Endothelial cell of umbilical vein (primary cell): ENCODE measurements around the gene EMID1.

Experiments used
- EZH2 ChIP-seq: IDR thresholded peaks from 2 replicates; pipeline ENCODE4 v1.6.1; 2012; ENCODE audit warnings: borderline replicate concordance, low read depth, mild to moderate bottlenecking, moderate library complexity, low read length, inconsistent platforms; ENCODE audit not compliant: severe bottlenecking
- GATA2 ChIP-seq: IDR thresholded peaks from 2 replicates; pipeline ENCODE4 v1.7.0; 2011; ENCODE audit warnings: low read depth, mild to moderate bottlenecking, moderate library complexity, mixed read lengths, low read length; ENCODE audit not compliant: insufficient read length, insufficient read depth
- JUN ChIP-seq: IDR thresholded peaks from 2 replicates; pipeline ENCODE4 v1.6.1; 2011; ENCODE audit warnings: borderline replicate concordance, low read depth; ENCODE audit not compliant: insufficient read length, insufficient read depth
- MYC ChIP-seq: IDR thresholded peaks from one replicate; pipeline ENCODE4 v1.6.1; 2011; ENCODE audit warnings: mild to moderate bottlenecking, low read depth, low read length
- POLR2A ChIP-seq: IDR thresholded peaks from 2 replicates; pipeline ENCODE4 v1.6.1; 2012; ENCODE audit warnings: low read depth, mild to moderate bottlenecking, control low read depth, low read length
- POLR2AphosphoS5 ChIP-seq: IDR thresholded peaks from 2 replicates; pipeline ENCODE4 v1.6.1; 2012; ENCODE audit warnings: low read depth, mild to moderate bottlenecking, control low read depth, low read length, moderate library complexity; ENCODE audit not compliant: insufficient read depth
- TF ChIP-seq, protein P1 (sequence below), 2 donors: IDR thresholded peaks; 1 replicate in 1 of 2; 2 replicates in 1 of 2; pipeline ENCODE4 v1.5.1; 2011; ENCODE audit warnings: low read length in 2 of 2, mild to moderate bottlenecking in 2 of 2, moderate library complexity in 2 of 2, control low read depth in 1 of 2, inconsistent platforms in 1 of 2, low read depth in 1 of 2; ENCODE audit not compliant: insufficient read depth in 1 of 2; ENCODE audit errors: extremely low read depth in 1 of 2
- TF ChIP-seq, protein P2 (sequence below): IDR thresholded peaks from 2 replicates; pipeline ENCODE4 v1.6.1; 2011; ENCODE audit not compliant: insufficient read depth, insufficient read length

DNA sequence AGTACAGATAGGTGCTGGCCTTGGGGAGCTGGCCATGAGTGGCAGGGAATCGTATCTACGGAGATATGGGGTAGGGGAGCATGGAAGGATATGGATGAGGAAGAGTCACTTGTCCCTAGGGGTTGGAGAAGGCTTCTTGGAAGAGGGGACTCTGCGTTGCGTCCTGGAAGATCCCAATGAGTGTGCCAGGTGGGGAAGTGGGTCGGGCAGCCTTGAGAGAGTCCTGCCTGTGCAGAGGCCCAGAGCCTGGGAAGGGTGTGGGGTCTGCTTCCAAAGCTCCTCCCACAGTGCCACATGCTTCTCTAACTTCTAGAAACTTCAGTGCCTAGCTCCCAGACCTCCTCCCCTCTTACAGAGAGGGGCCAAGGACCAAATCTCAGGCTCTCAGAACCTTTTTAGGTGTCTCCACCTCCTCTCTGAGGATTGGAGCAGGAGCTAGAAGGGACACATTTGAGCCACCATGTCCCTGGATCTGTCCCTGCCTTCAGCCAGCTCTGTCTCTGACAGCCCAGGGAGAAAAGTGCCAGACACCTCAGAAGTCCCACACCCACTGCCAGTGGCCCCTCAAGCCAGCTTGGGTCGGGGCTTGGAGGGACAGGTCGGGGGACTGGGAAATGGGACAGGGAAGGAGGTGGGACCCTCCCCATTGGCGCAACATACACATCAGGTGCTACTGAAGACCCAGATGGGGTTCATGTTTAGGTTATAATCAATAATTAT, 51.1 kb downstream of the EMID1 start:
- TF ChIP-seq GATA2, result no peak
- no peak for TF ChIP-seq EZH2
- TF ChIP-seq, protein P1, sequence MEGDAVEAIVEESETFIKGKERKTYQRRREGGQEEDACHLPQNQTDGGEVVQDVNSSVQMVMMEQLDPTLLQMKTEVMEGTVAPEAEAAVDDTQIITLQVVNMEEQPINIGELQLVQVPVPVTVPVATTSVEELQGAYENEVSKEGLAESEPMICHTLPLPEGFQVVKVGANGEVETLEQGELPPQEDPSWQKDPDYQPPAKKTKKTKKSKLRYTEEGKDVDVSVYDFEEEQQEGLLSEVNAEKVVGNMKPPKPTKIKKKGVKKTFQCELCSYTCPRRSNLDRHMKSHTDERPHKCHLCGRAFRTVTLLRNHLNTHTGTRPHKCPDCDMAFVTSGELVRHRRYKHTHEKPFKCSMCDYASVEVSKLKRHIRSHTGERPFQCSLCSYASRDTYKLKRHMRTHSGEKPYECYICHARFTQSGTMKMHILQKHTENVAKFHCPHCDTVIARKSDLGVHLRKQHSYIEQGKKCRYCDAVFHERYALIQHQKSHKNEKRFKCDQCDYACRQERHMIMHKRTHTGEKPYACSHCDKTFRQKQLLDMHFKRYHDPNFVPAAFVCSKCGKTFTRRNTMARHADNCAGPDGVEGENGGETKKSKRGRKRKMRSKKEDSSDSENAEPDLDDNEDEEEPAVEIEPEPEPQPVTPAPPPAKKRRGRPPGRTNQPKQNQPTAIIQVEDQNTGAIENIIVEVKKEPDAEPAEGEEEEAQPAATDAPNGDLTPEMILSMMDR (IDR thresholded peaks at IDR 0.05; ENCODE audit: extremely low read depth in 1 of 2, insufficient read depth in 1 of 2, low read depth in 1 of 2, low read length in 2 of 2), result no peak
- no peak for TF ChIP-seq POLR2A
- TF ChIP-seq POLR2AphosphoS5, result no peak
- no peak for TF ChIP-seq JUN
- TF ChIP-seq, protein P2, sequence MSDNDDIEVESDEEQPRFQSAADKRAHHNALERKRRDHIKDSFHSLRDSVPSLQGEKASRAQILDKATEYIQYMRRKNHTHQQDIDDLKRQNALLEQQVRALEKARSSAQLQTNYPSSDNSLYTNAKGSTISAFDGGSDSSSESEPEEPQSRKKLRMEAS, result no peak
- no peak for TF ChIP-seq MYC
